OCI-LY3 (cell line): ENCODE data around the gene MAP1LC3B2.
A peak's percentile ranks its signal among the peaks of the same experiment; 100 is the strongest.

Source experiments
- H2AFZ ChIP-seq: fragments of 200-600, 300-600 bp; shearing (Covaris generic); 2 replicates; pipeline ENCODE4 v1.6.0; 2014; ENCODE audit warnings: antibody characterized with exemption, low read depth, low read length
- H3K27ac ChIP-seq: fragments of 200-600, 300-600 bp; sonication (generic); 2 replicates; pipeline ENCODE4 v1.5.1; 2014; ENCODE audit warnings: mild to moderate bottlenecking, low read length, moderate library complexity, mixed read lengths
- H3K27me3 ChIP-seq: fragments of 200-600, 300-600 bp; sonication (generic); 2 replicates; pipeline ENCODE4 v1.6.1; 2014; ENCODE audit warnings: low read depth, low read length, mixed read lengths
- H3K36me3 ChIP-seq: fragments of 200-600, 300-600 bp; sonication (generic); replicated peaks from 2 replicates; pipeline ENCODE3; 2014; ENCODE audit warnings: low read depth, low read length, mixed read lengths
- H3K4me1 ChIP-seq: fragments of 300-600, 200-600 bp; sonication (generic); 2 replicates; pipeline ENCODE4 v1.6.1; 2014; ENCODE audit warnings: low read length, mixed read lengths
- H3K4me2 ChIP-seq: fragments of 200-600, 300-600 bp; sonication (generic); 2 replicates; pipeline ENCODE4 v1.6.1; 2014; ENCODE audit warnings: low read length, mixed read lengths
- H3K4me3 ChIP-seq: fragments of 300-600, 200-600 bp; sonication (generic); 2 replicates; pipeline ENCODE4 v1.5.1; 2014; ENCODE audit warnings: antibody characterized with exemption, mild to moderate bottlenecking, low read length, moderate library complexity
- H3K79me2 ChIP-seq: fragments of 300-600, 200-600 bp; shearing (Covaris generic); 2 replicates; pipeline ENCODE4 v1.6.1; 2014; ENCODE audit warnings: mild to moderate bottlenecking, low read length, mixed read lengths
- H3K9ac ChIP-seq: fragments of 300-600, 200-600 bp; shearing (Covaris generic); 2 replicates; pipeline ENCODE4 v1.6.0; 2014; ENCODE audit warnings: mild to moderate bottlenecking, low read length, moderate library complexity
- H3K9me3 ChIP-seq: fragments of 200-600, 300-600 bp; shearing (Covaris generic); 2 replicates; pipeline ENCODE4 v1.6.1; 2014; ENCODE audit warnings: low read length, mixed read lengths; ENCODE audit not compliant: insufficient read depth
- H4K20me1 ChIP-seq: fragments of 200-600, 300-600 bp; sonication (generic); 2 replicates; pipeline ENCODE4 v1.6.1; 2016; ENCODE audit warnings: low read length, mixed read lengths; ENCODE audit not compliant: insufficient read depth
- CTCF ChIP-seq: fragments of 200-600, 300-600 bp; sonication (generic); IDR thresholded peaks from 2 replicates; pipeline ENCODE4 v1.5.1; 2014; ENCODE audit warnings: antibody characterized with exemption, low read length, low read depth
- EZH2phosphoT487 ChIP-seq: fragments of 200-600 bp; shearing (Covaris generic); IDR thresholded peaks from 2 replicates; pipeline ENCODE4 v1.6.1; 2018; ENCODE audit warnings: antibody characterized with exemption, mixed run types, low read depth

Gene MAP1LC3B2

GRCh38 chr12:116594325-116595038 lies 35.3 kb downstream of the MAP1LC3B2 start:
- Histone ChIP-seq H3K4me3 (peak overlapping the region; percentile 42), H3K36me3 (no peaks in the 10 kb centered on the region), H3K4me2 (peak overlapping the region; percentile 76), H3K79me2 (no peaks in the 10 kb centered on the region), H2AFZ (peak overlapping the region; percentile 69), H3K9ac (peak overlapping the region; percentile 14; the same call in 1 of the 2 replicates), H3K9me3 (no peaks in the 10 kb centered on the region), H4K20me1 (no peaks in the 10 kb centered on the region), H3K4me1 (peaks cover 15% of the 10 kb centered on the region), H3K27me3 (0 out of 2 replicates have a peak, but pooled peaks cover 4% of the 10 kb centered on the region), H3K27ac (no peak overlapping the region)
- TF ChIP-seq EZH2phosphoT487 (no peak), CTCF (no peak)

- H3K4me1 ChIP-seq: peaks cover 18% of the 10 kb centered on the region
- H2AFZ ChIP-seq: no peak overlapping the region
- H4K20me1 ChIP-seq: no peaks in the 10 kb centered on the region
- H3K4me2 ChIP-seq: no peak overlapping the region
- no peaks in the 10 kb centered on the region for H3K9me3 ChIP-seq
- H3K27me3 ChIP-seq: 0 out of 2 replicates have a peak, but pooled peaks cover 4% of the 10 kb centered on the region
- H3K36me3 ChIP-seq: no peaks in the 10 kb centered on the region
- H3K9ac ChIP-seq: no peak overlapping the region
- no peaks in the 10 kb centered on the region for H3K79me2 ChIP-seq
- H3K4me3 ChIP-seq: no peak overlapping the region
- H3K27ac ChIP-seq: no peak overlapping the region
- TF ChIP-seq EZH2phosphoT487: no peak
- no peak for TF ChIP-seq CTCF
Measured at GRCh38 chr12:116595186-116595585, 36.0 kb downstream of the MAP1LC3B2 start.

GRCh38 chr12:116595672-116596071 lies 36.5 kb downstream of the MAP1LC3B2 start:
- H3K9me3 ChIP-seq: no peaks in the 10 kb centered on the region
- H3K9ac ChIP-seq: no peak overlapping the region
- no peak for TF ChIP-seq CTCF
- no peak for TF ChIP-seq EZH2phosphoT487
- no peak overlapping the region for H3K4me3 ChIP-seq
- H2AFZ ChIP-seq: no peak overlapping the region
- H3K79me2 ChIP-seq: no peaks in the 10 kb centered on the region
- no peak overlapping the region for H3K4me2 ChIP-seq
- H4K20me1 ChIP-seq: no peaks in the 10 kb centered on the region
- no peaks in the 10 kb centered on the region for H3K36me3 ChIP-seq
- no peak overlapping the region for H3K27ac ChIP-seq
- 0 out of 2 replicates have a peak, but pooled peaks cover 4% of the 10 kb centered on the region for H3K27me3 ChIP-seq
- H3K4me1 ChIP-seq: peaks cover 18% of the 10 kb centered on the region

GRCh38 chr12:116597886-116598285 lies 38.7 kb downstream of the MAP1LC3B2 start:
- Histone ChIP-seq H3K9me3 (no peaks in the 10 kb centered on the region), H3K4me1 (peaks cover 18% of the 10 kb centered on the region), H2AFZ (no peak overlapping the region), H3K4me3 (no peak overlapping the region), H3K9ac (no peak overlapping the region), H4K20me1 (no peaks in the 10 kb centered on the region), H3K27ac (no peak overlapping the region), H3K79me2 (no peaks in the 10 kb centered on the region), H3K27me3 (0 out of 2 replicates have a peak, but pooled peaks cover 4% of the 10 kb centered on the region), H3K36me3 (no peaks in the 10 kb centered on the region), H3K4me2 (no peak overlapping the region)
- TF ChIP-seq EZH2phosphoT487 (no peak), CTCF (no peak)
